ENCODE results near the gene IQCH. TPM values are rescaled to one million over a fixed set of nuclear protein-coding genes. Genes with fewer than 3 reads are reported as not detected.
"Not testable (repeated sequence)": the region's sequence is repeated elsewhere in the genome, so short reads cannot be mapped to it uniquely, and the experiment has no call there.

Gene IQCH
- total RNA-seq, 1 experiment from 2014 or later, result 2.1 TPM

DNA sequence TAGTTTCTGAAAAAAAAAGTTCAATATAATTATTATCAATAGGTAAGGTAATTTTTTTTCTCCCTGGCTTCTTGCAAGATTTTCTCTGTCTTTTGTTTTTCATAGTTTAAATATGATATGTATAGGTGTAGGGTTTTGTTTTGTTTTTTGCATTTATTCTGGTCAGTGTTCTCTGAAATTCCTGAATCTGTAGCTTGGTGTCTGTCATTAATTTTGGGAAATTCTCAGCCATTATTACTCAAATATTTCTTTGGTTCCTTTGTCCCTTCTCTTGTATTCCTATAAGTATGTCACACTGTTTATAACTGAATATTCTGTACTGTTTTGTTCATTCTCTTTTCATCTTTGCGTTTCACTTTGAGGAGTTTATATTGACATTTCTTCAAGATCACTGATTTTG lies 22.1 kb downstream of the IQCH start:
- Histone ChIP-seq H3K27me3 (ENCODE audit: low read length) (no peaks in the 10 kb centered on the region), H3K9me3 (ENCODE audit: low read length) (no peaks in the 10 kb centered on the region), H4K20me1 (ENCODE audit: low read length) (no peaks in the 10 kb centered on the region), H3K4me1 (ENCODE audit: insufficient read depth, low read length) (no peaks in the 10 kb centered on the region), H3K79me2 (ENCODE audit: low read length) (no peaks in the 10 kb centered on the region), H2AFZ (ENCODE audit: low read length) (no peak overlapping the region), H3K4me2 (ENCODE audit: low read length) (no peak overlapping the region), H3K9me2 (replicated peaks; ENCODE audit: low read length) (no peaks in the 10 kb centered on the region), H3K36me3 (ENCODE audit: low read depth, low read length) (no peaks in the 10 kb centered on the region), H3K27ac (ENCODE audit: low read length) (no peak overlapping the region), H3F3A (ENCODE audit: low read length, unreplicated experiment) (no peaks in the 10 kb centered on the region), H3K4me3 (ENCODE audit: low read length) (no peak overlapping the region), H3K9ac (ENCODE audit: low read length) (no peak overlapping the region)
- TF ChIP-seq EZH2phosphoT487 (IDR thresholded peaks at IDR 0.05; ENCODE audit: borderline replicate concordance, low read length), result no peak
- TF ChIP-seq CTCF (conservative IDR thresholded peaks at IDR 0.05; ENCODE audit: low read depth, low read length), result no peak
- TF ChIP-seq EZH2 (IDR thresholded peaks at IDR 0.05; ENCODE audit: low read length, unreplicated experiment), result no peak
- CTCF ChIA-PET, result no interaction called here
- ATAC-seq, result no peak
- BruUV-seq (replicated peaks), result no TSS peak
- intact Hi-C loops (cut with micrococcal nuclease), result no loop called here
- POLR2A ChIA-PET (ENCODE audit: unreplicated experiment), result no interaction called here
- DNase-seq, result no peak

GRCh38 chr15:67280217-67280616 lies 25.6 kb downstream of the IQCH start:
- H3K36me3 ChIP-seq (ENCODE audit: low read depth, low read length), result no peaks in the 10 kb centered on the region
- DNase-seq (no peak), ATAC-seq (no peak)
- H3K27ac ChIP-seq (ENCODE audit: low read length), result no peak overlapping the region
- intact Hi-C loops (cut with micrococcal nuclease), result no loop called here
- H3K9me3 ChIP-seq (ENCODE audit: low read length), result no peaks in the 10 kb centered on the region
- no peaks in the 10 kb centered on the region for H3F3A ChIP-seq (ENCODE audit: low read length, unreplicated experiment)
- TF ChIP-seq CTCF (conservative IDR thresholded peaks at IDR 0.05; ENCODE audit: low read depth, low read length) (no peak), EZH2 (IDR thresholded peaks at IDR 0.05; ENCODE audit: low read length, unreplicated experiment) (no peak), EZH2phosphoT487 (IDR thresholded peaks at IDR 0.05; ENCODE audit: borderline replicate concordance, low read length) (no peak)
- no peak overlapping the region for H3K9ac ChIP-seq (ENCODE audit: low read length)
- no TSS peak for BruUV-seq (replicated peaks)
- H3K79me2 ChIP-seq (ENCODE audit: low read length), result no peaks in the 10 kb centered on the region
- H4K20me1 ChIP-seq (ENCODE audit: low read length), result no peaks in the 10 kb centered on the region
- ChIA-PET CTCF (no interaction called here), POLR2A (ENCODE audit: unreplicated experiment) (interaction anchor here (0.6 kb wide), 1 partner anchor 1677 kb away, joined by 3 read pairs; no protein-coding TSS in a partner anchor)
- H3K4me1 ChIP-seq (ENCODE audit: insufficient read depth, low read length), result no peaks in the 10 kb centered on the region
- H2AFZ ChIP-seq (ENCODE audit: low read length), result no peak overlapping the region
- no peaks in the 10 kb centered on the region for H3K9me2 ChIP-seq (replicated peaks; ENCODE audit: low read length)
- no peak overlapping the region for H3K4me2 ChIP-seq (ENCODE audit: low read length)
- H3K4me3 ChIP-seq (ENCODE audit: low read length), result no peak overlapping the region
- H3K27me3 ChIP-seq (ENCODE audit: low read length), result no peaks in the 10 kb centered on the region

GRCh38 chr15:67281714-67282113 lies 27.1 kb downstream of the IQCH start:
- no peaks in the 10 kb centered on the region for H4K20me1 ChIP-seq (ENCODE audit: low read length)
- H3K4me1 ChIP-seq (ENCODE audit: insufficient read depth, low read length), result no peaks in the 10 kb centered on the region
- ChIA-PET CTCF (no interaction called here), POLR2A (ENCODE audit: unreplicated experiment) (no interaction called here)
- H3K4me3 ChIP-seq (ENCODE audit: low read length), result no peak overlapping the region
- no TSS peak for BruUV-seq (replicated peaks)
- H3K27me3 ChIP-seq (ENCODE audit: low read length), result no peaks in the 10 kb centered on the region
- H3K36me3 ChIP-seq (ENCODE audit: low read depth, low read length), result no peaks in the 10 kb centered on the region
- H3K9me3 ChIP-seq (ENCODE audit: low read length), result no peaks in the 10 kb centered on the region
- TF ChIP-seq EZH2 (IDR thresholded peaks at IDR 0.05; ENCODE audit: low read length, unreplicated experiment) (no peak), EZH2phosphoT487 (IDR thresholded peaks at IDR 0.05; ENCODE audit: borderline replicate concordance, low read length) (no peak), CTCF (conservative IDR thresholded peaks at IDR 0.05; ENCODE audit: low read depth, low read length) (no peak)
- ATAC-seq (no peak), DNase-seq (no peak)
- H2AFZ ChIP-seq (ENCODE audit: low read length), result no peak overlapping the region
- intact Hi-C loops (cut with micrococcal nuclease), result no loop called here
- H3K79me2 ChIP-seq (ENCODE audit: low read length), result no peaks in the 10 kb centered on the region
- H3K9me2 ChIP-seq (replicated peaks; ENCODE audit: low read length), result no peaks in the 10 kb centered on the region
- no peaks in the 10 kb centered on the region for H3F3A ChIP-seq (ENCODE audit: low read length, unreplicated experiment)
- H3K4me2 ChIP-seq (ENCODE audit: low read length), result no peak overlapping the region
- H3K27ac ChIP-seq (ENCODE audit: low read length), result no peak overlapping the region
- no peak overlapping the region for H3K9ac ChIP-seq (ENCODE audit: low read length)

DNA sequence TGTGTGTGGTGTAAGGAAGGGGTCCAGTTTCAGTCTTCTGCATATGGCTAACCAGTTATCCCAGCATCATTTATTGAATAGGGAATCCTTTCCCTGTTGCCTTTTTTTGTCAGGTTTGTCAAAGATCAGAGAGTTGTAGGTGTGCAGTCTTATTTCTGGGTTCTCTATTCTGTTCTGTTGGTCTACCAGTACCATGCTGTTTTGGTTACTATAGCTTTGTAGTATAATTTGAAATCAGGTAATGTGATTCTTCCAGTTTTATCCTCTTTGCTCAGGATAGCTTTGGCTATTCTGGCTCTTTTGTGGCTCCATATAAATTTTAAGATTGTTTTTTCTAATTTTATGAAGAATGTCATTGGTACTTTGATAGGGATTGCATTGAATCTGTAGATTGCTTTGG lies 31.0 kb downstream of the IQCH start:
- H3K27ac ChIP-seq (ENCODE audit: low read length); POLR2A ChIA-PET (ENCODE audit: unreplicated experiment); ATAC-seq; intact Hi-C loops (cut with micrococcal nuclease); CTCF ChIA-PET; H3K9me3 ChIP-seq (ENCODE audit: low read length); H4K20me1 ChIP-seq (ENCODE audit: low read length); H3K4me1 ChIP-seq (ENCODE audit: insufficient read depth, low read length); DNase-seq; H3K4me3 ChIP-seq (ENCODE audit: low read length); H3K4me2 ChIP-seq (ENCODE audit: low read length); BruUV-seq (replicated peaks); H3K9me2 ChIP-seq (replicated peaks; ENCODE audit: low read length); H3K27me3 ChIP-seq (ENCODE audit: low read length); H3K36me3 ChIP-seq (ENCODE audit: low read depth, low read length); H3F3A ChIP-seq (ENCODE audit: low read length, unreplicated experiment); H3K9ac ChIP-seq (ENCODE audit: low read length); H3K79me2 ChIP-seq (ENCODE audit: low read length); H2AFZ ChIP-seq (ENCODE audit: low read length): not testable (repeated sequence)

DNA sequence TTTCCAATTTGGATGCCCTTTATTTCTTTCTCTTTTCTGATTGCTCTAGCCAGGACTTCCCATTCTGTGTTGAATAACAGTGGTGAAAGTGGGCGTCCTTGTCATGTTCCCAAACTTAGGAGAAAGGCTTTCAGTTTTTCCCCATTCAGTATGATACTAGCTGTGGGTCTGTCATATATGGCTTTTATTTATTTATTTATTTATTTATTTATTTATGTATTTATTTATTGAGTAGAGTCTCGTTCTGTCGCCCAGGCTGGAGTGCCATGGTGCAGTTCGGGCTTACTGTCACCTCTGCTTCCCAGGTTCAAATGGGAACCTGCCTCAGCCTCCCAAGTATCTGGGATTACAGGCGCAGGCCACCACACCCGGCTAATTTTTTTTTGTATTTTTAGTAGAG lies 31.8 kb downstream of the IQCH start:
- intact Hi-C loops (cut with micrococcal nuclease); H3K9me2 ChIP-seq (replicated peaks; ENCODE audit: low read length); DNase-seq; H2AFZ ChIP-seq (ENCODE audit: low read length); H3K4me2 ChIP-seq (ENCODE audit: low read length); H3K9me3 ChIP-seq (ENCODE audit: low read length); ATAC-seq; CTCF ChIA-PET; H3F3A ChIP-seq (ENCODE audit: low read length, unreplicated experiment); H3K4me3 ChIP-seq (ENCODE audit: low read length); H3K4me1 ChIP-seq (ENCODE audit: insufficient read depth, low read length); H3K27me3 ChIP-seq (ENCODE audit: low read length); POLR2A ChIA-PET (ENCODE audit: unreplicated experiment); H3K36me3 ChIP-seq (ENCODE audit: low read depth, low read length); H3K79me2 ChIP-seq (ENCODE audit: low read length); H4K20me1 ChIP-seq (ENCODE audit: low read length); H3K27ac ChIP-seq (ENCODE audit: low read length); H3K9ac ChIP-seq (ENCODE audit: low read length); BruUV-seq (replicated peaks): not testable (repeated sequence)

Measured in PC-3 (cell line).